GM12873 (cell line): ENCODE results near the gene RBM8A.

Experiments
- TF ChIP-seq, protein P1 (sequence below): IDR thresholded peaks from 2 replicates; pipeline ENCODE4 v1.5.1; 2012; ENCODE audit warnings: low read depth, mild to moderate bottlenecking, moderate library complexity, low read length, control low read depth; ENCODE audit not compliant: insufficient read depth; ENCODE audit errors: missing control alignments

RBM8A gene

DNA sequence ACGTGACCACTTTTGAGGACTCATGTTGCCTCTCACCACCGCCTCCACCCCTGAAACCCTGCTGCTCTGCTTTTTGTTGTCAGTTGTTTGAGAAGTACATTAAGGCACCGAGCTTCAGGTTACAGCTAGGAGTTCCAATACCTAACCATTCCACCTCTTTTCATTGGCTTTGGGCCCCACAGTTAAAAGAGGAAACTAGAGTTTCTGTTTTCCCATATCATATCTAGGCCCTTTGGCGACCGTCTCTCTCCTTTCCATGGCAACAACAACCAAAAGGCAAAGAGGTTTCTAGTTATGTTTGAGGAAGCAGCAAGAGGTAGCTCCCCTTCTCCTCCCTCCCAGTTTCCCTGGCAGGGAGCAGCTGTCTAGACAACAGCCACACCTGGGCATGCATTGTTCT lies 47.5 kb downstream of the RBM8A start:
- TF ChIP-seq, protein P1, sequence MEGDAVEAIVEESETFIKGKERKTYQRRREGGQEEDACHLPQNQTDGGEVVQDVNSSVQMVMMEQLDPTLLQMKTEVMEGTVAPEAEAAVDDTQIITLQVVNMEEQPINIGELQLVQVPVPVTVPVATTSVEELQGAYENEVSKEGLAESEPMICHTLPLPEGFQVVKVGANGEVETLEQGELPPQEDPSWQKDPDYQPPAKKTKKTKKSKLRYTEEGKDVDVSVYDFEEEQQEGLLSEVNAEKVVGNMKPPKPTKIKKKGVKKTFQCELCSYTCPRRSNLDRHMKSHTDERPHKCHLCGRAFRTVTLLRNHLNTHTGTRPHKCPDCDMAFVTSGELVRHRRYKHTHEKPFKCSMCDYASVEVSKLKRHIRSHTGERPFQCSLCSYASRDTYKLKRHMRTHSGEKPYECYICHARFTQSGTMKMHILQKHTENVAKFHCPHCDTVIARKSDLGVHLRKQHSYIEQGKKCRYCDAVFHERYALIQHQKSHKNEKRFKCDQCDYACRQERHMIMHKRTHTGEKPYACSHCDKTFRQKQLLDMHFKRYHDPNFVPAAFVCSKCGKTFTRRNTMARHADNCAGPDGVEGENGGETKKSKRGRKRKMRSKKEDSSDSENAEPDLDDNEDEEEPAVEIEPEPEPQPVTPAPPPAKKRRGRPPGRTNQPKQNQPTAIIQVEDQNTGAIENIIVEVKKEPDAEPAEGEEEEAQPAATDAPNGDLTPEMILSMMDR: no peak

DNA sequence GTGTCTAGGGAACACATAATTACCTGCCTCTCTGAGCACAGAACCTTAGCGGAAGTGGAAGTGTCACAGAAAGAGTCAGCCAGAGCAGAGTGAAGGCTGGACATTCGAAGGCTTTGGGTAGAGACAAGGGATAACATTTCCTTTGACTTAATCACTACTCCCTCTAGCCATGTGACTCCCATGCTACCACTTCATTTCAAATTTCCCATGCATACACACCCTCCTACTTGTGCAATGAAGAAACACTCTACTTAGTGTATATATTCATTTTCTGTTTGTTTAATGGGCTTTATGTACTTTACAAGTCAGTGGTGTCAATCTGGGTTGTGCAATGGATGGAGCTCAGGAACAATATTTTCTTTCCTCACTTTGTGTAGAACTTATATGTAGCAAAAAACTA lies 48.6 kb downstream of the RBM8A start:
- TF ChIP-seq, protein P1: no peak

DNA sequence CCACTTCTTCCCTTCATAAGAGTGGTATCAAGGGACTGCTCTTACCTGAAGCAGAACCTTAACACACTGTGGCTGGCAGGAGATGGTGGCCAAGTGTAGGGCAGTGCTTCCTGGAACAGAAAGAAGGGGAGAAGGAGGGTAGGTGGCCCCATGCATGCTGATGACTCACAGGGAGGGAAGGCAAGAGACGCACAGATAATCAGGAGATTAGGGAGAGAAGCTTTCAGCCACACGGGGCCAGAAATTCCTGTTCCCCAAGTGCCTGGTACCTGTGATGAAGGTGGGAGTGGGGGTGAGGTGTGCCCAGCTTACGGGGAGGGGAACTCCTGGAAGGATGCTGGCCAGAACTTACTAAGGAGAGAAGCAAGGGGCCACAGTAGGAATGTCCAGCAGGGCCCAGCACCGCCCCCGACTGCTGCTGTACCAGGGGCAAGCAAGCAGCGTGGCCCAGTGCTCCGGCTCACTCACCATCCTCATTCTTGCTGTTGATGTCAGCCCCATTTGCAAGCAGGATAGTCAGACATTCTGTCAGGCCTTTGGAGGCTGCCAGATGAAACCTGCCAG lies 49.3 kb downstream of the RBM8A start:
- TF ChIP-seq, protein P1: no peak

DNA sequence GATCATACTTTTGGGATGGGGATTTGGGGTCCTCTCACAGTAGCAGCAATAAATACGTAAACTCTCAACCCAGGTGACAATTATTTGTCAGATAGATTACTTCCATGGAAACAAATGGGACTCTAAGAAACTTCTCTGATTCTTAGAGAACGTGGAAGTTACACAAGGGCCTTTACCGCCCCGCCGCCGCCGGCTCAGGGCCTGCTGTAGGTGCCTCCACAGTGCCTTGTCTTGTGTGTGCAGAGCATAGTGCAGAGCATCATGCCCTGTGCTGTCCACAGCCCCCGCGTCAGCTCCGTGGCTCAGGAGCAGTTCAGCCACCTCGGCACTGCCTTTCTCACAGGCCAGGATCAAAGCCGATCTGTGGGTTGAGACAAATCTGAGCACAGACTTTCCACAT lies 52.6 kb downstream of the RBM8A start:
- TF ChIP-seq, protein P1: no peak

DNA sequence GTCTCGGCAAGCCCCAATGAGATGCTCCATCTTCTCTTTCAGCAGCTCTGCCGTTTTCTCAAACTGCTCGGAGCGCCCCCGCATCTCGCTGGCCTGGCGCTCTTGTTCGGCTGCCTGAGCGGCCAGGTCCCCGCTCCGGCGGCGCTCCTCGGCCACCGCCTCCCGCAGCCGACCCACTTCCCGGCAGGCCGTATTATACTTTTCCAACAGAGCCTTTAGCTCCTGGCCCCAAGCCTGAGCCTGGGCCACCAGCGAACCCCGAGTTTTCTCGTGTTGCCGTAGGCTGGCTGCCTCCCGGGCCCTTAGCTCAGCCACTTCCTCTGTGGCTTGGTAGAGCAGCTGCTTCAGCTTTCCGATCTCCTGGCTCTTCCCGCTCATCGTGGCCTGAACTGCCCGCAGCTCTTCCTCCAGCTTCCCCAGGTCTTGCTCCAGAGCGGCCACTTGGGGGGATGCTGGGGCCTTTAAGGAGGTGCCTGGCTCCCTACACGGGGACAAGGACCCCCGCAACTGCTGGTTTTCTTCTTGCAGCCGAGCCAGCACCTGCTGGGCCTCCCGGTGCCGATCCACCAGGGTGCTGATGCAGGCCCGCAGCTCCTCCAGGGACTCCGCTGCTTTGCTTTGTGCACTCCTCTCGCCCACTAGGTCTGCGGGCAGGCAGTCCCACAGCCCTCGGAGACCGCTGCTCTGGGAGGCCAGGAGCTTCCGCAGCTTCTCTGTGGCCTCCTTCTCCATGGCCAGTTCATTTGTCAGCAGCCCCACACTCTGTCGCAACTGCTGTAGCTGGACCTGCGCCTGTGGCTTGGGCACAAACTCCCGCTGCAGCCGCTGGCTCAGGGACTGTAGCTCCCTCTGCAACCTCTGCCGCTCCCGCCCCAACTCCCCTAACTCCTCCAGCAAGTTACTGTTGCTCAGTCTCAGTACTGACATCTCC lies 55.0 kb downstream of the RBM8A start:
- TF ChIP-seq, protein P1: no peak
